Gastroesophageal sphincter (tissue), 4 donors: ENCODE data around the gene GPANK1. TPM values are rescaled to one million over a fixed set of nuclear protein-coding genes. Genes with fewer than 3 reads are reported as not detected.

Experiments
- ATAC-seq: fragments of 150-250 bp; one replicate; pipeline ENCODE4 v1.9.1; 2016; ENCODE audit warnings: mild to moderate bottlenecking, moderate library complexity
- H3K27ac ChIP-seq, 4 donors: fragments of 200-600 bp; sonication (generic) in 3 of 4; 1 replicate in 3 of 4; 2 replicates in 1 of 4; pipeline ENCODE4 v1.5.1; 2016 to 2019
- H3K27me3 ChIP-seq: fragments of 200-600 bp; sonication (generic); one replicate; pipeline ENCODE4 v1.5.1; 2019
- H3K36me3 ChIP-seq, 2 donors: fragments of 200-600 bp; sonication (generic); one replicate each; pipeline ENCODE4 v1.5.1; 2019; ENCODE audit warnings: control low read depth in 1 of 2
- H3K4me1 ChIP-seq, 3 donors: fragments of 200-600 bp; sonication (generic); 1 replicate in 2 of 3; 2 replicates in 1 of 3; pipeline ENCODE4 v1.5.1; 2016 to 2019; ENCODE audit warnings: control low read depth in 2 of 3
- H3K4me3 ChIP-seq, 2 donors: fragments of 200-600 bp; sonication (generic); one replicate each; pipeline ENCODE4 v1.5.1; 2019; ENCODE audit warnings: mild to moderate bottlenecking in 1 of 2, moderate library complexity in 1 of 2
- H3K9me3 ChIP-seq, 3 donors: fragments of 200-600 bp; sonication (generic); one replicate each; pipeline ENCODE4 v1.5.1; 2017 to 2019; ENCODE audit warnings: control low read depth in 2 of 3
- EP300 ChIP-seq: sonication (generic); formaldehyde crosslinking; IDR thresholded peaks from one replicate; pipeline ENCODE4 v1.6.1; 2017; ENCODE audit warnings: antibody characterized with exemption, mild to moderate bottlenecking
- POLR2A ChIP-seq, 2 donors: fragments of 450-650 bp; IDR thresholded peaks; one replicate each; pipeline ENCODE4 v1.6.1; 2017; ENCODE audit warnings: antibody characterized with exemption in 2 of 2, mild to moderate bottlenecking in 2 of 2, moderate library complexity in 1 of 2
- POLR2AphosphoS5 ChIP-seq: sonication (generic); formaldehyde crosslinking; IDR thresholded peaks from one replicate; pipeline ENCODE4 v1.6.1; 2017; ENCODE audit warnings: antibody characterized with exemption
- WGBS, 2 donors: methylation state at CpG; one replicate each; pipeline ENCODE4 v1.1.5; 2018; ENCODE audit warnings: low coverage in 1 of 2; 5-methylcytosine and 5-hydroxymethylcytosine counted together
- total RNA-seq, 4 donors: library from RNA; depleted of rRNA; stranded (reverse); fragments of >200 nt; gene quantifications; one replicate each; pipeline ENCODE4 v1.1.0, GENCODE V29; 2016
- TF ChIP-seq, protein P1 (sequence below), 4 experiments: fragments of 200-600 bp in 2 of 4; fragments of 450-650 bp in 2 of 4; sonication (generic) in 1 of 4; IDR thresholded peaks; one replicate each; pipeline ENCODE4 v1.5.1; 2017 to 2019; ENCODE audit warnings: antibody characterized with exemption in 4 of 4, mild to moderate bottlenecking in 2 of 4, moderate library complexity in 2 of 4

GPANK1 gene
- total RNA-seq, 4 donors from 2014 or later: 17.1 to 22.3 (median 17.9) TPM

DNA sequence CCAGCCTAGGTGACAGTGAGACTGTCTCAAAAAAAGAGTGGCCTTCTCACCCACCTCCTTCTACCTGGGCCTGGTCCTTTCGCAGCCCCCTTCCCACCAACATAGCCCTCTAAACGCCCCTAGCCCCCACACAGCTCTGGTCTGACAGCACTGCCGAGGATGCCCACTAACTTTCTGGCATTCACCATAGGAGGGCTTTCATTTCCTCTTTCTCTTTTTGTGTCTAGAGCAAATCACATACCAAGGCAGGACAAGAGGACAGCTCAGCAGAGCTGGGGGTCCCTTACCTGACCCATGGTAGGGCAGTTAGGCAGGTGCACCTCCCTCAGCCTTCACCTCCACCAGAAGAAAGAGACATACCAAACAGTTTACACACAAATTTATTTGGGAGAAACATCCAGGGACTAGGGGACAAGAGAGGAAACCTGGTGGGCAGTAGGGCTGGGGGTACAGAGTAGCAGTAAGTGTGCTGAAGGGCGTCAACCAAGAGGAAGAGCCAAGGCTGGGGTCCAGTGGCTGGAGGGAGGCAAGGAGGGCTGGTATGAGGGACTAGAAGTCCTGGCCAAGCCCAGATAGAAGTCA lies 11.6 kb upstream of the GPANK1 start:
- Histone ChIP-seq H3K4me3 (no peak overlapping the region), H3K36me3 (peaks cover 0 to 31% of the 10 kb centered on the region in 2 donors), H3K27me3 (no peaks in the 10 kb centered on the region), H3K27ac (no peak overlapping the region), H3K9me3 (no peaks in the 10 kb centered on the region), H3K4me1 (peaks cover 0 to 16% (median 5%) of the 10 kb centered on the region in 3 donors)
- 70 to 85% methylated on average over 2 to 3 of the region's 4 CpGs for WGBS, 2 donors
- ATAC-seq: no peak
- no peak for TF ChIP-seq EP300
- TF ChIP-seq, protein P1, sequence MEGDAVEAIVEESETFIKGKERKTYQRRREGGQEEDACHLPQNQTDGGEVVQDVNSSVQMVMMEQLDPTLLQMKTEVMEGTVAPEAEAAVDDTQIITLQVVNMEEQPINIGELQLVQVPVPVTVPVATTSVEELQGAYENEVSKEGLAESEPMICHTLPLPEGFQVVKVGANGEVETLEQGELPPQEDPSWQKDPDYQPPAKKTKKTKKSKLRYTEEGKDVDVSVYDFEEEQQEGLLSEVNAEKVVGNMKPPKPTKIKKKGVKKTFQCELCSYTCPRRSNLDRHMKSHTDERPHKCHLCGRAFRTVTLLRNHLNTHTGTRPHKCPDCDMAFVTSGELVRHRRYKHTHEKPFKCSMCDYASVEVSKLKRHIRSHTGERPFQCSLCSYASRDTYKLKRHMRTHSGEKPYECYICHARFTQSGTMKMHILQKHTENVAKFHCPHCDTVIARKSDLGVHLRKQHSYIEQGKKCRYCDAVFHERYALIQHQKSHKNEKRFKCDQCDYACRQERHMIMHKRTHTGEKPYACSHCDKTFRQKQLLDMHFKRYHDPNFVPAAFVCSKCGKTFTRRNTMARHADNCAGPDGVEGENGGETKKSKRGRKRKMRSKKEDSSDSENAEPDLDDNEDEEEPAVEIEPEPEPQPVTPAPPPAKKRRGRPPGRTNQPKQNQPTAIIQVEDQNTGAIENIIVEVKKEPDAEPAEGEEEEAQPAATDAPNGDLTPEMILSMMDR (IDR thresholded peaks at IDR 0.05): no peak
- no peak for TF ChIP-seq POLR2A (IDR thresholded peaks at IDR 0.05)
- TF ChIP-seq POLR2AphosphoS5: no peak

DNA sequence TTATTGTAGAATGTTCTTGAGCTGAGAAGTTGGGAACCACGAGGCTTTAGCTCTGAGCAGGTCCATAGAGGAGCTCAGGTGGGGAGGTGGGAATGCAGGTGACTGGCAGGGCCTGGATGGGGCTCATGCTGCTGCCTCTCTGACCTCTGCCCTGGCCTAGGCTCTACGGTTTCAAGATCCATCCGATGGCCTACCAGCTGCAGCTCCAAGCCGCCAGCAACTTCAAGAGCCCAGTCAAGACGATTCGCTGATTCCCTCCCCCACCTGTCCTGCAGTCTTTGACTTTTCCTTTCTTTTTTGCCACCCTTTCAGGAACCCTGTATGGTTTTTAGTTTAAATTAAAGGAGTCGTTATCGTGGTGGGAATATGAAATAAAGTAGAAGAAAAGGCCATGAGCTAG lies 4.9 kb upstream of the GPANK1 start, which contains the start of gene LY6G5B:
LY6G5B (plus strand) TSS at position 301 of the 400 bp plus-strand sequence. CDS start 975 bp downstream, outside the sequence.
- H3K36me3 ChIP-seq: peaks cover 0 to 75% of the 10 kb centered on the region in 2 donors
- H3K27ac ChIP-seq: no peak within 1 kb of the TSS
- peaks cover 0 to 36% (median 11%) of the 10 kb centered on the region in 3 donors for H3K4me1 ChIP-seq
- TF ChIP-seq POLR2AphosphoS5: no peak
- TF ChIP-seq EP300: no peak
- no peak for TF ChIP-seq POLR2A (IDR thresholded peaks at IDR 0.05)
- H3K27me3 ChIP-seq: no peaks in the 10 kb centered on the region
- WGBS, 2 donors: 67% methylated on average over 8 of the region's 8 CpGs; no CpG with 5 or more reads in 1 of the 2 donors
- no peak within 1 kb of the TSS for H3K4me3 ChIP-seq
- ATAC-seq: no peak
- H3K9me3 ChIP-seq: no peaks in the 10 kb centered on the region

DNA sequence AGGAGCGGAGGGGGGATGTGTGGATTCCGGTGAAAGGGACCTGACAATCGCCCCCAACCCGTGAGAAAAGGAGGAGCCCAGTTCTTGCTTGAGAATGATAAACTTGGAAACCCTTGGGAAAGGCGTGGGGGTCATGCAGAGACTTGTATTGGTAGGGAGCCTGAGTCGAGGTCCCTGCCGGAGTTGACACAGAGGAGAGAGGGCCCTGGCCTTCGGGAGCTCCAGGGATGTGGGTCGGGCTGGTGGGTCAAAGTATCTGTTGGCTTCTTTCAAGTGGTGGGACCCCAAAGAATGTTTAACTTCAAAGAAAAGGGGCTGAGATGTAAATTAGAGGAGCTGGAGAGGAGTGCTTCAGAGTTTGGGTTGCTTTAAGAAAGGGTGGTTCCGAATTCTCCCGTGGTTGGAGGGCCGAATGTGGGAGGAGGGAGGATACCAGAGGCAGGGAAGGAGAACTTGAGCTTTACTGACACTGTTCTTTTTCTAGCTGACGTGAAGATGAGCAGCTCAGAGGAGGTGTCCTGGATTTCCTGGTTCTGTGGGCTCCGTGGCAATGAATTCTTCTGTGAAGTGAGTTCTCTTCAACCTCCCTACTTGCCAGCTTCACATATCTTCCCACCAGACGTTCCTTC lies 1.7 kb upstream of the GPANK1 start:
- peaks cover 0 to 67% (median 28%) of the 10 kb centered on the region in 3 donors for H3K4me1 ChIP-seq
- TF ChIP-seq, protein P1 (IDR thresholded peaks at IDR 0.05): no peak
- TF ChIP-seq POLR2AphosphoS5 (no peak), POLR2A (IDR thresholded peaks at IDR 0.05) (no peak), EP300 (no peak)
- WGBS, 2 donors: 4 to 7% methylated on average over 6 to 12 of the region's 15 CpGs

DNA sequence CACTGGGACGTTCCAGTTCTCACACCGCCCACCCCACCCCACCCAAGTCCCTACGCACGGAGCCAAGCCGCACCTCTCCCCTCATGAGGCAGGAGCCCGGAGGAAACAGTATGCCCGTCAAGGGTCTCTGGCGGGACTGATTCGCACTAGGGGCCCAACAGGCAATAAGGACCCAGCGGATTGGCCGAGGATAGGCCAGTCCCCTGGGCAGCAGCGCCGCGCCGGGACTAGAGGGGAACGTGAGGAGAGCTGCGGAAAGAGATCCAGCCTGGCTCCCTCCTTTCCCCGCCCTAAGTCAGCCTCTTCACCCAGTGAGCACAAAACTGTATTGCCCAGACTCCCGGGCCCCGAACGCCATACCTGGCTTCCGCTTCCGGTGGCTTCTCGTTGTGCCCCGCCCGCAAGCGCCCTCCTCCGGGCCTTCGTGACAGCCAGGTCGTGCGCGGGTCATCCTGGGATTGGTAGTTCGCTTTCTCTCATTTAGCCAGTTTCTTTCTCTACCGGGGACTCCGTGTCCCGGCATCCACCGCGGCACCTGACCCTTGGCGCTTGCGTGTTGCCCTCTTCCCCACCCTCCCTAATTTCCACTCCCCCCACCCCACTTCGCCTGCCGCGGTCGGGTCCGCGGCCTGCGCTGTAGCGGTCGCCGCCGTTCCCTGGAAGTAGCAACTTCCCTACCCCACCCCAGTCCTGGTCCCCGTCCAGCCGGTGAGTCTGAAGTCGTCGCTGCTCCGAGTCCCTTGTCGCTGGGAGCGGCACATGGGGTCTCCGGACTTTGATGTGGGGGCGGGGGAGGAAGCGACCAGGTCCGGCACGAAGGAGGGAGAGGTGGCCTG lies 922 bp upstream of the GPANK1 start, which contains the start of gene CSNK2B:
CSNK2B (plus strand) TSS at position 580 of the 836 bp plus-strand sequence. CDS start 752 bp downstream, outside the sequence.
- peaks cover 0 to 61% of the 10 kb centered on the region in 2 donors for H3K36me3 ChIP-seq
- H3K9me3 ChIP-seq: no peaks in the 10 kb centered on the region
- peak within 1 kb of the TSS; percentile 55 to 67 for H3K4me3 ChIP-seq
- no peaks in the 10 kb centered on the region for H3K27me3 ChIP-seq
- 0 to 1% methylated on average over 22 to 33 of the region's 63 CpGs for WGBS, 2 donors
- H3K4me1 ChIP-seq: peaks cover 0 to 74% (median 28%) of the 10 kb centered on the region in 3 donors
- ATAC-seq: peak; percentile 91
- TF ChIP-seq POLR2A (IDR thresholded peaks at IDR 0.05) (peak; percentile 61 to 70), POLR2AphosphoS5 (peak; percentile 71), EP300 (no peak)
- TF ChIP-seq, protein P1 (IDR thresholded peaks at IDR 0.05): peak in 1 of 4 experiments; percentile 18
- H3K27ac ChIP-seq: peak within 1 kb of the TSS; percentile 95 to 98 (median 96)

More for the DNA sequence above, 1.7 kb upstream of the GPANK1 start:
- H3K4me3 ChIP-seq: peak overlapping the region; percentile 55 to 67
- peaks cover 0 to 68% of the 10 kb centered on the region in 2 donors for H3K36me3 ChIP-seq
- no peaks in the 10 kb centered on the region for H3K9me3 ChIP-seq
- no peak for ATAC-seq
- no peaks in the 10 kb centered on the region for H3K27me3 ChIP-seq
- H3K27ac ChIP-seq: peak overlapping the region; percentile 60 to 98 (median 95)
